GM19193 (cell line): Measurements from ENCODE around the gene RALGAPA2.

Source experiments
- POLR2A ChIP-seq: IDR thresholded peaks from 4 replicates; pipeline ENCODE4 v1.6.1; 2011; ENCODE audit not compliant: insufficient read depth, insufficient read length; ENCODE audit errors: extremely low read depth

RALGAPA2 gene

GRCh38 chr20:20363799-20364592 is 348.4 kb downstream of the RALGAPA2 start:
- TF ChIP-seq POLR2A = no peak

DNA sequence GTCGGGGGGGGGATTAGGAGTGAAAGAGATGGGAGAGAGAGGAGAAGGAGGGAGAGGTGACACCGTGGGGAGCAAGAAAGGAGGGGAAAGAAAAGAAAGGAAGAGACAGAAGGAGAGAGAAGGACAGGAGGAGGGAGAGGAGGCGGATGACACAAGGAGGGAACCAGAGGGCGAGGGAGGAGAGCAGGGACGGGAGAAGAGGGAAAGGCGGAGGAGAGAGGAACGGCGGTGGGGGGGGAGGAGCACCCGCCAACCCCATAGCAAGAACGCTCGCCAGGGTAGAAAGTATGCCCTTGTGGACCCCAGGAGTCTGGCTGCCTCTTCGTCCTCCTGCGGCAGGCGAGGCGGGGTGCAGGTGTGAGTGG is 349.0 kb downstream of the RALGAPA2 start:
- TF ChIP-seq POLR2A = no peak

GRCh38 chr20:20362774-20363433 is 349.5 kb downstream of the RALGAPA2 start:
- no peak for TF ChIP-seq POLR2A

- no peak for TF ChIP-seq POLR2A
Observed at GRCh38 chr20:20360464-20360863, 352.0 kb downstream of the RALGAPA2 start.

GRCh38 chr20:20359628-20360027 is 352.8 kb downstream of the RALGAPA2 start:
- no peak for TF ChIP-seq POLR2A

GRCh38 chr20:20358801-20359200 is 353.6 kb downstream of the RALGAPA2 start:
- no peak for TF ChIP-seq POLR2A

DNA sequence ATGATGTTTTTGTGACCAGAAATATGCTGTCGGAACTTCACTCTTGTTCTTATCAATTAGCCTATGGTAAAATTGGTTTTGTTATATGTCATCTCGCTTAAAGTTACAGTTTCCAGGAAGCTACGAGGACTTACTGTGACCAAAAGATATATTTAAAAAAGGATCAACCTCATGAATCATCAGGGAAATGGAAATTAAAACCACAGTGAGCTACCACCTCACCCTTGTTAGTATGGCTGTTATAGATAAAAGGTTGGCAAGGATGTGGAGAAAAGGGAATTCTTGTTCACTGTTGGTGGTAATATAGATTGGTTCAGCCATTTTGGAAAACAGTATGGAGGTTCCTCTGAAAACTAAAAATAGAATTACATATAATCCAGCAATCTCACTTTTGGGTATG is 358.9 kb downstream of the RALGAPA2 start:
- no peak for TF ChIP-seq POLR2A

DNA sequence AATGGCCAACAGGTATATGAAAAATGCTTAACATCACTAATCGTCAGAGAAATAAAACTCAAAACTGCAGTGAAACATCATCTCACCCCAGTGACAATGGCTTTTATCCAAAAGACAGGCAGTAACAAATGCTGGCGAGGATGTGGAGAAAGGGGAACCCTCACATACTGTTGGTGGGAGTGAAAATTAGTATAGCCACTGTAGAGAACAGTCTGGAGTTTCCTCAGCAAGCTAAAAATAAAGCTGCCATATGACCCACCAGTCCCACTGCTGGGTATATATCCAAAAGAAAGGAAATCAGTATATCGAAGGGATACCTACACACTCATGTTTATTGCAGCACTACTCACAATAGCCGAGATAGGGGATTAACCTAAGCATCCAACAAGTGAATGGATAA is 368.0 kb downstream of the RALGAPA2 start:
- TF ChIP-seq POLR2A = no peak

GRCh38 chr20:20343932-20344331 is 368.5 kb downstream of the RALGAPA2 start:
- TF ChIP-seq POLR2A = no peak
